ENCODE data around the gene LIMS1.

Gene LIMS1

DNA sequence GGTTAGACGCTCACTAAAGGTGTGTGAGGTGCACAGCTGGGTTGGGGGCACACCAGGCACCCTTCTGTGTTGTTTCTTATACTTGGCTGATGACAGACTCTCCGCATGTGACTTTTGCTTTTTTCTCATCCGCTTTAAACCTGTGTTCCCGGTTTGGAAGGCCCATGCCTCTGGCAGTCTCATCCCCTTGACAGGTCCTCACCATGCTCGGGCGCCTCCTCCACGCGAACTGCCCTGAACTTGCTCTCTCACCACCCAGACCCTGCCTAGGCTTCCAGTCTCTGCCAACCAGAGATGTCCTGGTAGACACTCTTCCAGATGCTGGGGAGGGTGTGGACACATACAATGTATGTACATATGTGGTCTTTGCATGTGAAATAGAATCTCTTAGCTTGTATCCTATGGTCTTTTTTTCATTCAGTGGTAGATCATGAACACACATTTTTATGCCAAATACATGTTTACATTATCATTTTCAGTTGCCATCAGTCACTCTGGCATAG is 79.8 kb downstream of the LIMS1 start:
- no peak for DNase-seq (ENCODE audit: low read depth in 2 of 2)

DNA sequence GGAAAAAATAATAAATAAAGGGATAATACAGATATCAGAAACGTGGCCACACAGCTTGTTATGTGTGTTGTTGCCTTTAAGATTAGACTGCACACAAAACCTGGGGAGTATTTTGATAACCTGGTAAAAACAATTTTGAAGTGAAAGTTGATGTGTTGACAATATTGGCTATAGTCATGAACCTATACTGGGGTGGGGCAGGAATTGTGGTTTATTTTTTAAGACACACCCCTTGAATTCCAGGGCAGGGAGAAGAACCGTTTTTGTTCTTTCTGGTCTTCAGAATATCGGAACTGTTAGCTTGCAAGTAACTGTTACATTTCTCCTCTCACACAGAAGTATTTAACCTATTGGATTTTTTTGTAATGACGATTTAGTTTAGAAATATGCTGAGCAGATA is 80.4 kb downstream of the LIMS1 start:
- no peak for DNase-seq (ENCODE audit: low read depth in 2 of 2)

DNA sequence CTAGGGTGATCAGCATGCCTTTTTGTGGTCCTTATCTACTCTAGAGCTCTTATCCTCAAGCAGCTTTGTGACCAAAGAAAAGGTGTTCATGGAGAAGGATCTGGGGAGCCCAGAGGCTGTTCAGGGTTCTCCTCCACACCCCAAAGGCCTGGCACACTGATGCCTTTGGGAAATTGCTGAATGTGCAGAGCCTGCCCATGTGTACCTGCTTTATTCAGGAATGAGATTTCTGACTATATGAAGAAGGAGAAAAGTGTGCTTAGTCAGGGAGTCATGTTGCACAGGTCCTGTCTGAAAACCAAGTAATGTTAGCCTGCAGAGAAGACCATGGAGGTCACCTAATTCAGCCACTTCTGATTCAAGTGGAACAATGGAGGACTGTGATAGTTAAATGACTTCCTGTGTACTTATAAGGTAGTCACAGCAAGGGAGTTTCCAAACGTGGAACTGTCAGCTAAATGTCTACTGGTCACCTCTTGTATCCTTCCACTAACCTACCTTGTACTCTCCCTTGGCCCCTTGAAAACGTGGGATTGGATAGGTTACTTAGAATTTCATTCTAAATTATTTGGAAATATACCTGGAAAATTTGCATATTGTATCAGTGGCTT is 81.3 kb downstream of the LIMS1 start:
- DNase-seq (ENCODE audit: low read depth in 2 of 2): no peak

DNA sequence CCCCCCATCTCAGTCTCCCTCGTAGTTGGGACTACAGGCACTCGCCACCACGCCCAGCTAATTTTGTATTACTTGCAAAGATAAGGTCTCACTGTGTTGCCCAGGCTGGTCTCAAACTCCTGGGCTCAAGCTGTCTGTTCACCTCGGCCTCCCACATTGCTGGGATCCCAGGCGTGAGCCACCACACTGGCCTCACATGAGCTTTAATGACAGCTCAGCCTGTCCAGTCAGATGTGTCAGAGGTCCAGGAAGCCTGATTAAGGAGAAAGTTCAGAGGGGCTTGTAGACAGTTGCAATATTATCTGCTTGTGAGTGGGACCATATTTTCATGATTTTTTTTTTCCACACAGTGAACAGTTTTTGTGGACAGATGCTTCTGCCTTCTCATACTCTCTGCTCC is 82.0 kb downstream of the LIMS1 start:
- DNase-seq (ENCODE audit: low read depth in 2 of 2): no peak

DNA sequence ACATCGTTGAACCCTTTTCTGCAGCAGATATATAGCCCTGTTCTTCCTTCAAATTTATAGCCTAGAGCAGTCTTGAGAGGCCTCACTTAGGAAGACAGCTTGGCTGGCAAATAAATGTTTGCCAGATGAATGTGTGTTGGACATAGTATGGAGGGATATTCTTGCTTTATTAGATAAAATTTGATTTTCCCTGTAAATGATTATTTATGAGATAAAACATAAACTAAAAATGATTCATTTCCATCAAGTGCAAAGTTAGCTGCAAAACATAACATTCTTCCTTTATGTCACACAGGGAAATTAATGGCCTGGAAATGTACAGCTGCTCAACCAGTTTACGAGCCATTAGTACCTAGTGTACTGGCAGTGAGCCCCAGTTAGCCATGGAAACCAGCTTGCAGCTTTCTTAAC is 82.5 kb downstream of the LIMS1 start:
- DNase-seq (ENCODE audit: low read depth in 2 of 2): no peak

DNA sequence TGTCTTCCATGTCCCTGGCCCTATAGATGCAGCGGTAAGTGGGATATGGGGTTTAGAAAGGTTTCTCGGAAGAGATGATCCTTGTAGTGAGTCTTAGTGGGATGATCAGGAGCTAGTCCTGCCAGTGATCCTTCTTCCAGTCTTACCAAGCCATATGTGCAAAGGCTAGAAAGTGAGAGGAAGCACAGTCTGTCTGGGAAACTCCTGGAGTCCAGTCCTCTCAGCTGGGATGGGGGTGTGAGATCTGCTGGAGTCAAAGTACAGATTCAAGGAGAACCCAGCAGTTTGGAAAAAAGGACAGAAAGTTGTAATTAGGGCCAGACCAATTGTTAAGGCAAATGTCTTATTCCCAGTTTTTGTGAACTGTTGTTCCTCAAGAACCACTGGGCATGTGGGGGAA is 83.3 kb downstream of the LIMS1 start:
- no peak for DNase-seq (ENCODE audit: low read depth in 2 of 2)

DNA sequence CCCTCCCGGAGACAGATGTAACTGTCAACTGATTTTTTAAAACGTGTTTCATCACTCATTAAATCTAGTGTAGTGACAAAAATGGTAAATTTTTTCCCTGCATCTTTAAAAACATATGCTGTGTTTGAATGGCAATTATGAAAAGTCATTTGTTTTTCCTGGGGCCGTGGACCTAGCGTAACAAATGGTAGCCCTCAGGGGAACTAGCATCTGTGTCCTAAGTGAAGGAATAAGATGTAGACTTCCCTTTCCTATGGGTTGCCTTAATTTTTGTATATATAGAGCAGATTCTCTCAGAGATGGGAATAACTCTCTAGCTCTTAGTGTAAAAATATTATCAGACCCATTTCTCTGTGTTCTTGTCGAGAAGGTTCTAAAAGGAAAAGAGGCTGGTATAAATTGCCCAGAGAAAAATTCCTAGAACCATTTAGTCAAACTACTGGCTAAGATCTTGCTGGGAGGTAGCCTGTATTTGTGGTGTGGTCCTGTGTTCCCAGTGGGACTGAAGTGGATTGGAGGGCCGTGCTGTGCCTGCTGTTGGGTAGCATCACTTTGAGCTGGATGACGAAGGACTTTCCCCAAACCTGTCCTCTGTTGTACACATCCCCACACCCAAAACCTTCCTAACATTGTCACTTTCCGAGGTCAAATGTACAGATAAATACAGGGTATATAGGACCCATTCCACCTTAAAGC is 85.8 kb downstream of the LIMS1 start:
- DNase-seq (ENCODE audit: low read depth in 2 of 2): no peak

DNA sequence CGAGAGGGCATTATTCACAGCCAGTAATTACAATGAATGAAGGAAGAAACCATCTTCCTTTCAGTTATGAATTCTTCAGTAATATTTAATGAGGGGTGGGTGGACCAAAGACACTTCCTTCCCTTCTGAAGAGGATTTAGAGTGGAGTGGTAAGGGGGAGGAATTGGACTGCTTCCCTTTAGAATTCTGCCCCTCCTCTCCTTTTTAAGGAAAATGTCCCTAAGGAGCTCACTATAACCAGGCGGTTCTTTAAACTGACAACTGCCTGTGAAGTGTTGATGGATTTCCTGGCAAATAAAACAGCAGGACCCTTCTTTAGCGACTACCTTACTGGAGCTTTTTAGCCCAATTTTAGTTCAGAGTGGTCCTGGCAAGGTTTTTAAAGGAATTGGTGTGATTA is 86.4 kb downstream of the LIMS1 start:
- no peak for DNase-seq (ENCODE audit: low read depth in 2 of 2)

DNA sequence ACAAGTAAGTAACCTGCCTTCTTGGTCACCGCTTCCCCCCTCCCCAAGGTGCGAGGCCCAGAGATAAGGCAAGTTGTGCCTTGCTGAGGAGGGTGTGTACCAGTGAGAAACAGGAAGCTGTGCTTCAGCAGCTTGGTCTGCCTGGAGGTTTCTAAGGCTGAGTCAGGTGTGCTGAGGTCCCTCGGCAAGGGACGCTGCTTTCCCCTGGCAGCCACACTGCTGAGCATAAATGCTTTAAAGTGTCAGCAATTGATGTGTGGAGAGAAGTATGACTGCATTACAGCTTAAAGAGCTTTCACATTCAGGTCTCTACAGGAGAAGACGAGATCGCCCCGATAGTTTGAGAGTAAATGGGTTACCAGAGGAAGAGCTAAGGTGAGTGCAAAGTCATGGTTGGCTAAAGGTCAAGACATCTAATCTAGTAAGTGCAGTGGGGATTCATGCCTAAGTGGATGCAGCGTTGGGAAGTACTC is 86.9 kb downstream of the LIMS1 start:
- no peak for DNase-seq (ENCODE audit: low read depth in 2 of 2)

DNA sequence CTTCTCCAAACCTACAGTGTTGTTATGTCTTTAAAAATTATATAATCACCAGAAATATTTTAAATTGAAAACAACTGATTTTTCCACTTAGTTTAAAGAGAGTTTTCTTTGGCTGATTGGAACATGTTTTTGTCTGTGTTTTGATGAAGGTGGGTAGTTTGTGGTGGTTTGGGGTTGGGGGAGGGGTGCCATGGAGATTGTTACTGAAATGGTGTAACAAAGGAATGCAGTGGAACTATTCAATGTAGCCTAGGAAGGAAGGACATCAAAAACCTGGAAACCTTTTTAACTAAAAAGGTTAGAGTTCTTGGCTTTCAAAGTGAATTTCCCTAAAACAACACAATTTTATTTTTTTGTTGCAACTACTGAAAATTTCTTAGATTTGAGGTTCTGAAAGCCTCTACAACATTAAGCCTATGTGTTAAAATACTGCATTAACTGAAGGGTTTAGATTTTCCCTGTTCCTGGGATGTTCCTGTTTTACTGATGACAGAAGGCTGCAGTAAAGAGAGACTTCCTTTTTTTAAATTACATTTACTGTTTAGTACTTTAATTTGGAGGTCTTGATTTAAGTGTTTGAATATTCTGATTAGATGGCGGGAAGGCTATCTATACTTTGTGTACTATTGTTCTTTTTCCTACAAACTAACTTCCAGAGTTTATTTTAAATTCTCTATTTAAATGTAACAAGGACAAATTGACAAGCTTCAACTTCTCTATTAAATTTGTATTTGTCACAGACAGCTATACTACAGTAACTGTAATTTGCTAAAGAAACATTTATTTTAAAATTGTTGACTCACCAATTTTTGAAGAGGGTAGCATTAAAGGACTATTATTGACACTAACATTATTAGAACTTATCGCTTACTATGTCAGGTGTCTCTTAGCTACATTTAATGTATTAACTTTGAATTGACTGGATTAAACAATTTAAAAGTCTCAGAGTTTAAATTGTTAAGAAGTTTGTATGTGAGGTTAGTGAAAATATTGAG is 87.7 kb downstream of the LIMS1 start:
- no peak for DNase-seq (ENCODE audit: low read depth in 2 of 2)

DNA sequence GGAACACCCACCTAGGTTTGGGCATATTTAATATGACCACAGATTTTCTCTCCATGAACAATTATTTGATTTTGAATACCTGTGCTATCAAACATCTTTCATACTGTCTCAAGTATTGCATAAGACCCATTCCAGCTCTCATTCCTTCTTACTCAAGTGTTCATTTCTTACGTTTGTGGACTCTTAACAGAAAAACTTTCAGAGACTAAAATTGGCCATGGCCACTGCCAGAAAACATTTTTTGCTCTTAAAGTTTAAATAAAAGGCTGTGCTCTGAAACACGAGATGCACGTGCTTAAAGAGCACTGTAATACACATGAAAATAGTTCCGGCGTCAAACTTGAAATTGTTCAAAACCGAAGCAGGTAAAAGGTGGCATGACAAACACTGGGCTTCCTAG is 89.3 kb downstream of the LIMS1 start:
- DNase-seq (ENCODE audit: low read depth in 2 of 2): no peak

DNA sequence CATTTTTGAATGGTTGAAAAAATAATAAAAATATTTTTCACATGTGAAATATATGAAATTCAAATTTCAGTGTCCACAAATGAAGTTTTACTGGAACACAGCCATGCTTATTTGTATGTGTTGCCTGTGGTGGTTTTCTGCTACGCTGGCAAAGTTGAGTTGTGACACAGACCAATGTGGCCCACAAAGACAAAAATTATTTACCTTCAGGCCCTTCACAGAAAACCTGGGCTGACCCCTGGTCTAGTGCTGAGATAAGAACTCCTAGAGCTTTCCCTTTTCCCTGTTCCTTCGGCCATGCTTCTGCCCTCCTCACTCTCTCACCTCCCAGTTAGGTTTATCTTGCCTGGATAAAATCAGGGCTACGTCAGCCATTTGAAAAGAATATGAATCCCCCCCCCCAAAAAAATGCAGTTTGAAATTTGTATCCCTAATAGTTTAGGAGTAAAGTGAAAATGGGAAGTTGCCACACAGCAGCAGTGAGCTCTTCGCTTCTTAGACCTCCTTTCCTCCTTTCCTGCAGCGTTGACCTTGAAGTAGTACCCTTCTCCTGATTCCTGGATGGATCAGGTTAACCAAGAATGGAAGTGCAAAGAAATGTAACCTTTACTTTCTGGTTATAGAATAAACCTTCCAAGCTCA is 91.0 kb downstream of the LIMS1 start:
- DNase-seq (ENCODE audit: low read depth in 2 of 2): no peak

DNA sequence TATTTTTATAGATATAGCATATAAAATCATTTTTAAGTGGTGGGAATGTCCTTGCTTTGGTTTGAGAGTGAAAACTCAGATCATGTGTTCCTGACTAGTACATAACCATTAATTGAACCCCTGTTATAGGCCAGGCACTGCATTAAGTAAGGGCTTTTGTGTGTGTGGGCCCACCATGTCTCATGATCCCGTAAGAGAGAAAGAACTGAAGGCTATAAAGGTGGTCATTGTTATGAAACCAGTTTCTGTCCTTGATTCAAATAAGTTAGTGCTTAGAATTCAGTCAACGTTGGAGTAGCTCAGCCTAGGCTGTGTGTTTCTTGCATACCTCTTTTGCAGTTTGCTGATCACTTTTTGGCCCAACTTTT is 91.5 kb downstream of the LIMS1 start:
- DNase-seq (ENCODE audit: low read depth in 2 of 2): no peak

DNA sequence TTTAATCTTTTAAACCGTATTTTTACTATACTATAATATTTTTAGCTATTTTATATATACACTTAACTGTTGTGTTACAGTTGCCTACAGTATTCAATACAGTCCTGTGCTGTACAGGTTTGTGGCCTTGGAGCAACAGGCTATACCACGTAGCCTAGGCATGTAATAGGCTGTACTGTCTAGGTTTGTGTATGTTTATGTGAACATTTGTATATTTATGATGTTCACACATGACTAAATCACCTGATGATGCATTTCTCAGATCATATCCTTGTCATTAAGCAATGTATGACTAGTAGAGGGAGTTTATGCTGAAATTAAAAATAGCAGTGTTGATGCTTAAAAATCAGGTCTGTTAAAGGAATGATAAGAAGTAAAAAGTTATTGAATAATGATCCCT is 92.7 kb downstream of the LIMS1 start:
- DNase-seq (ENCODE audit: low read depth in 2 of 2): no peak

DNA sequence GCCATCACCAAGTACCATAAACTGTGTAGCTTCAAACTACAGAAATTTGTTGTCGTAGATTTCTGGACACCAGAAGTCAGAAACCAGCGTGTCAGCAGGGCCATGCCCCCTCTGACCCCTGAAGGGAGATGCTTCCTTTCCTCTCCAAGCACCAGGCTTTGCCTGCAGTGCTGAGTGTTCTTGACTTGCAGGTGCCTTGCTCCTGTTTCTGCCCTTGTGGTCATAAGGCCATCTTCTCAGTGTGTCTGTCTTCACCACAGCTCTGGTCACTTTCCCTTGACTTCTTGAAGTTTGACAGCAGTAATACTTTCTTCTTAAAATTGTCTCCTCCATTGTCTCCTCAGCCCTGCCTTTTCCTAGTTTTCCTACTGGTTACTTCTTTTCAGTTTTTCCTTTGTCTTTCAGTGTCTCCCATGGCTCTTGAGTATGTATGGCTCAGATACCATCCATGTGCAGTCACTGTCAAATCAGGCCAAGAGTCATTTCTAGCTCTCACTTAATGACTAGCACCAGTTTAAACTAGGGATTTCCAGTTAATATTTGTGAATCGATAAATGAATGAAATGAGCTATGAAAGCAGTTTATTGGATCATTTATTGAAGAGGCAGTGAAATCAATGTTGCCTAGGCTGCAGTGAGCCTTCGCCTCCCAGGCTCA is 93.8 kb downstream of the LIMS1 start:
- no peak for DNase-seq (ENCODE audit: low read depth in 2 of 2)

DNA sequence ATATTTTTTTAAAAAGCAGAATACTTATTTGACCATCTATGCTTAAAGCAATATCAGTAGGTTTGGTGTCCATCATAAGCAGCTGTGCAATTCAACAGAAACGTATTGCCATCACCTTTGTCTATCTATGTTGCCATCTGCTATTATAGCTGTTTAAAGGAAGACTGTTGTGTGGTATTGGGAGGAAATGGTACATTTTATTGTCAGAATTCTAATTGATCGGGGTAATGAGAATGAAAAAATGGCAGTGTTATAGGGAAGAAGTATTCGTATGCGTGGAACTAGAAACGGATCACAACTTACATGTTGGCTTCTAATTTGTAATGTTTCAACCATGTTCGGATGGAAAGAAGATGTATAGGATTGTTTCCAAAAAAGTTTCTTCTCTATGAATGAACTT is 94.7 kb downstream of the LIMS1 start:
- DNase-seq (ENCODE audit: low read depth in 2 of 2): no peak

DNA sequence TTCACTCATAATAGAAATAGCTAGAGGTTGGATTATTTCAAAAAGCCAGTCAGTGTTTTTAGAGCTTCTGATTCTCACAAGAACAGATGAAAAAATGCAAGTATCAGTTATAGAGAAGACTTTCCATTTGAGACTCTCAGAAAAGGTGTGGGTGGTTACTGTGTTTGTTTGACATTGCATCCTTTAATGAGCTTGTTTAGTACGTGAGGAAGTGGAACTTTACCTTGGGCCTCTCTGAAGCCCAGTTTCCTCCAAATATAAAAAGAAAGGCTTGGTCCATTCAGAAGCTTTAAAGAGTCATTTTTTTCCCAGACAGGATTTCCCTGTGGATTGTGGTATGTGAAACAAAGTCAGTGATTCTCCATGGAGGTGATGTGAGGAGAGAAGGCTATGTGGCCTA is 95.1 kb downstream of the LIMS1 start:
- no peak for DNase-seq (ENCODE audit: low read depth in 2 of 2)

DNA sequence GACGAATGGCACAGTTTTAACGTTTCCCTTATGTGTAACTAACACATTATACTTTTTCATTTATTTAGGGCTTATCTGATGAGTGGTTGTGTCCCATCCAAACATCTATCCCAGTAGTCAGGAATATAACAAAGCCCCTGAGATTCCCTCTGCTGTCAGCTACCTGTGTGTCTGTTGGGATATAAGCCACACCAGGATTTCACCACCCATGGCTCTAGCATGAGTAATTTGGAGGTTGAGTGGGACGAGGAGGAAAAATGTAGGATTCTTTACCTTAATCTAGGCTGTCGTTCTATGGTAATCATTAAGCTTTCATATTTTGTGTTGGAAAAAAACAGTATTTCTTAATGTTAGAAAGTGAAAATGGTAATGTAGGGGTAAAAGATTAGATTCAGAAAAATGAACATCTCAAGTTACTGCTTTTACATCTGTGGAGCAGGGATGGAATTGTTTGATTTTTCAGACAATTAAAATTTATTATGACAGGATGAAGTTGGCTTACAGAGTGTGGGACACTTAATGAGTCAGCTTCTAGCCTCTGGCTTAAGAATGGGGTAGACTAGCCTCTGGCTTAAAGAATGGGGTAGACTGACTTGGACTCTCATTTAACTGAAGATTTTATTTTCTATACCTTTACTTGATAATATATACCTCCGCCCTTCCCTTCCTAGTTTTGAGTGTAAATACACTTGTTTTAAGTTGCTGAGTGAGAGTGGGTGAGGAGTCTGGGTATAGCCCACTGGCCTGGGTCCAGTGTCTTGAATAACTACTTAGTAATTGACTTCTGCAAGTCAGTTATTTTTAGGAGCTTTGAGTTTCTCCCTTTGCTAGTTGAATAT is 96.5 kb downstream of the LIMS1 start:
- no peak for DNase-seq (ENCODE audit: low read depth in 2 of 2)

DNA sequence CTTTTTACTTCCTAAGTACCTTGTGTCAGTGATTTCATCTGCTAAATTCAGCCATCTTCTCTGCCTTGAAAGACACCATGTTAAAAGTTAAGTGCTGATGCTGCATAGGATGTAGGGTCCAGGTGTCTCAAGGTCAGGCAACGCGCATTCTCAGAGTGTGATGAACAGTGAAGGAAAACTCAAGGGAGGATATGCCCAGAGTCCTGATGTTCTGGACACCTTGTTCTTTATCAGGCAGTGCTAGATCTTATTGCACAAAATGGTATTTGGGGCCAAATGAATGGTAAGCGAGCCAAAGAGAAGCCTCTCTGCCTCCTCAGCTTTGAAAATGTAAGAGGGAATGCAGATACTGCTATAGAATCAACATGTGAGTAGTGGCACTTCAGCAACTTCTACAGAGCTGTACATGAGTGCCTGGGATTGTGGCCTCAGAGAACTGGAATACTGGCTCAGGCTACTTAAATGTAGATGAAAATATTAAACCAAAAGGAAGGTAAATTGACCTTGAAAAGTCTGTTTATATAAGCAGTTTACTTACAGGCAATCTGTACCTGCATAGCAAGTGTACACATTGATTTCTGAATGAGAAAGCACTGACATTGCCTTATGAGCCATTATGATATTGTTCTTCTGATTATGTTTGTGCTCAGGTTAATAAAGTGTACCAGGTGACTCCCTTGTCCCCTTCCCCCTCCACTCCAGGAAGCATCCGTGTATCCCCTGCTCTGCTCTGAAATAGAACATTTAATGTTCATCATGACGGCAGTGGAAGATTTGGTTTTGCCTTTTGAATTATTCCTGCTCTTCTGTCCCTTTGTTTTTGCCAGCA is 98.3 kb downstream of the LIMS1 start:
- no peak for DNase-seq (ENCODE audit: low read depth in 2 of 2)

DNA sequence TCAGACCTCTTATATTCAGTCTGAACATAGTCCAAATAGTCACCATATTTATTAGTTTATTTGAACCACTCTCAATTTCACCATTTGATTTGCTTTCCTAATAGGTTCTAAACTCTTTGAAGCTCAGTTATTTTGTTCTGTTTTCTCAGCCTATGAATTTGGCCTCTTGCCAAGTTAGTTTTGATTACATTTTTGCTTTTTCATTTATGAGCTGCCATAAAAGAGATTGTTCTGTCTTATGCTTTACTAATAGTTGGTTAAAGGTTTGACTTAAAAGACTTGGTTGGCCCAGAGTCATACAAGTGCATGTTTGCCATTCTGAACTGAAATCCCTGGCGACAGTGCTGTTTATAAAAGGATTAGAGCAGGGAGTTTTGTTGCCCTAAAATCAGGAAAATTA is 99.1 kb downstream of the LIMS1 start:
- no peak for DNase-seq (ENCODE audit: low read depth in 2 of 2)

All from fibroblast of skin of left biceps (primary cell).